GM23338 (cell line): ENCODE results near the gene PDGFC. TPM values are rescaled to one million over a fixed set of nuclear protein-coding genes. Genes with fewer than 3 reads are reported as not detected.

Experiments used
- ATAC-seq: fragments of 200-7000 bp; cut with Tn5 transposase; 3 replicates; pipeline ENCODE4 v1.9.1; 2020
- DNase-seq: peaks from one replicate; pipeline ENCODE4 v3.0.0-alpha.2; 2015; ENCODE audit warnings: low spot score
- H2AFZ ChIP-seq: fragments of 200-600 bp; sonication (generic); 2 replicates; pipeline ENCODE4 v1.8.0; 2016; ENCODE audit warnings: antibody characterized with exemption, mild to moderate bottlenecking, moderate library complexity
- H3F3A ChIP-seq: fragments of 200-600 bp; sonication (generic); replicated peaks from 2 replicates; pipeline ENCODE4 v1.8.0; 2017; ENCODE audit warnings: antibody characterized with exemption, mixed run types, low read depth
- H3K27ac ChIP-seq: fragments of 200-600 bp; sonication (generic); 2 replicates; pipeline ENCODE4 v1.6.1; 2016; ENCODE audit warnings: low read depth
- H3K27me3 ChIP-seq: fragments of 200-600 bp; sonication (generic); 2 replicates; pipeline ENCODE4 v1.8.0; 2016; ENCODE audit warnings: mild to moderate bottlenecking, mixed run types, moderate library complexity; ENCODE audit not compliant: insufficient read depth
- H3K36me3 ChIP-seq: fragments of 200-600 bp; sonication (generic); 2 replicates; pipeline ENCODE4 v1.8.0; 2016; ENCODE audit warnings: mild to moderate bottlenecking; ENCODE audit not compliant: insufficient read depth
- H3K4me1 ChIP-seq: fragments of 200-600 bp; sonication (generic); 2 replicates; pipeline ENCODE4 v1.8.0; 2016; ENCODE audit warnings: mild to moderate bottlenecking, moderate library complexity; ENCODE audit not compliant: insufficient read depth
- H3K4me2 ChIP-seq: fragments of 200-600 bp; sonication (generic); 2 replicates; pipeline ENCODE4 v1.7.1; 2017; ENCODE audit warnings: mixed run types
- H3K4me3 ChIP-seq: fragments of 200-600 bp; sonication (generic); 2 replicates; pipeline ENCODE4 v1.6.1; 2016; ENCODE audit warnings: mixed run types
- H3K79me2 ChIP-seq: fragments of 200-600 bp; sonication (generic); replicated peaks from 2 replicates; pipeline ENCODE4 v1.8.0; 2017; ENCODE audit warnings: mild to moderate bottlenecking; ENCODE audit not compliant: insufficient read depth
- H3K9me2 ChIP-seq: fragments of 200-600 bp; sonication (generic); 2 replicates; pipeline ENCODE4 v1.8.0; 2017; ENCODE audit not compliant: insufficient read depth
- H4K20me1 ChIP-seq: fragments of 200-600 bp; sonication (generic); replicated peaks from 2 replicates; pipeline ENCODE4 v1.8.0; 2017; ENCODE audit warnings: mild to moderate bottlenecking; ENCODE audit not compliant: insufficient read depth
- H3K27ac Mint-ChIP-seq: 2 replicates; pipeline ENCODE4 v1.8.0; 2020; ENCODE audit warnings: inconsistent platforms, mild to moderate bottlenecking, moderate library complexity, mixed read lengths
- H3K27me3 Mint-ChIP-seq: 3 replicates; pipeline ENCODE4 v1.8.0; 2022; ENCODE audit warnings: low read depth, mild to moderate bottlenecking, moderate library complexity, mixed read lengths, inconsistent platforms; ENCODE audit not compliant: insufficient read depth, poor library complexity
- H3K36me3 Mint-ChIP-seq: 3 replicates; pipeline ENCODE4 v1.8.0; 2021; ENCODE audit warnings: low read depth, mild to moderate bottlenecking, inconsistent platforms, moderate library complexity, mixed read lengths
- H3K4me1 Mint-ChIP-seq: 3 replicates; pipeline ENCODE4 v1.8.0; 2020; ENCODE audit warnings: mild to moderate bottlenecking, inconsistent platforms, mixed read lengths
- H3K4me3 Mint-ChIP-seq: 3 replicates; pipeline ENCODE4 v1.8.0; 2021; ENCODE audit warnings: moderate library complexity, mild to moderate bottlenecking, inconsistent platforms, mixed read lengths
- H3K9me3 Mint-ChIP-seq: 3 replicates; pipeline ENCODE4 v1.8.0; 2020; ENCODE audit warnings: moderate library complexity, mild to moderate bottlenecking, inconsistent platforms, mixed read lengths
- CREB1 ChIP-seq: fragments of 250-450 bp; sonication (Bioruptor Pico); IDR thresholded peaks from 2 replicates; pipeline ENCODE4 v1.5.0; 2020; ENCODE audit warnings: low read depth, mild to moderate bottlenecking, moderate library complexity
- EZH2phosphoT487 ChIP-seq: fragments of 200-600 bp; sonication (generic); IDR thresholded peaks from one replicate; pipeline ENCODE4 v1.8.1; 2018; ENCODE audit warnings: antibody characterized with exemption; ENCODE audit not compliant: unreplicated experiment
- JUNB ChIP-seq: IDR thresholded peaks from one replicate; pipeline ENCODE4 v1.6.1; 2016; ENCODE audit warnings: antibody characterized with exemption; ENCODE audit not compliant: unreplicated experiment
- NANOG ChIP-seq: IDR thresholded peaks from 2 replicates; pipeline ENCODE4 v1.6.1; 2016; ENCODE audit warnings: antibody characterized with exemption, borderline replicate concordance
- POLR2AphosphoS5 ChIP-seq: IDR thresholded peaks from 2 replicates; pipeline ENCODE4 v1.6.1; 2016; ENCODE audit warnings: antibody characterized with exemption, low read depth
- STAT1 ChIP-seq: IDR thresholded peaks from one replicate; pipeline ENCODE4 v1.6.1; 2016; ENCODE audit warnings: antibody characterized with exemption; ENCODE audit not compliant: unreplicated experiment
- ZNF114 ChIP-seq: fragments of 250-450 bp; sonication (Bioruptor Pico); IDR thresholded peaks from 2 replicates; pipeline ENCODE4 v1.5.0; 2020; ENCODE audit warnings: mild to moderate bottlenecking, moderate library complexity
- polyA plus RNA-seq: library from polyadenylated mRNA; unstranded; fragments of >200 nt; fragmentation: Nextera tagmentation; extraction: Ambion mirVana; gene quantifications from 2 replicates; pipeline ENCODE4 v1.2.1, GENCODE V29; 2016
- total RNA-seq: library from RNA; depleted of rRNA; stranded (reverse); fragments of >200 nt; shearing (Covaris generic); gene quantifications from 2 replicates; pipeline ENCODE4 v1.2.3, GENCODE V29; 2014
- TF ChIP-seq, protein P1 (sequence below), 2 experiments: fragments of 200-600 bp in 1 of 2; sonication (generic) in 1 of 2; conservative IDR thresholded peaks; 2 replicates each; pipeline versions ENCODE4 v1.5.1 to v1.6.1; 2016 to 2017; ENCODE audit warnings: antibody characterized with exemption in 2 of 2, low read depth in 2 of 2, mild to moderate bottlenecking in 2 of 2, moderate library complexity in 1 of 2
- TF ChIP-seq, protein P2 (sequence below): fragments of 250-450 bp; sonication (Bioruptor Pico); IDR thresholded peaks from 2 replicates; pipeline ENCODE4 v1.5.0; 2020; ENCODE audit warnings: mild to moderate bottlenecking, moderate library complexity

Gene PDGFC
- total and polyA plus RNA-seq, 2 experiments from 2014 or later, result 1.3 to 3.4 TPM

DNA sequence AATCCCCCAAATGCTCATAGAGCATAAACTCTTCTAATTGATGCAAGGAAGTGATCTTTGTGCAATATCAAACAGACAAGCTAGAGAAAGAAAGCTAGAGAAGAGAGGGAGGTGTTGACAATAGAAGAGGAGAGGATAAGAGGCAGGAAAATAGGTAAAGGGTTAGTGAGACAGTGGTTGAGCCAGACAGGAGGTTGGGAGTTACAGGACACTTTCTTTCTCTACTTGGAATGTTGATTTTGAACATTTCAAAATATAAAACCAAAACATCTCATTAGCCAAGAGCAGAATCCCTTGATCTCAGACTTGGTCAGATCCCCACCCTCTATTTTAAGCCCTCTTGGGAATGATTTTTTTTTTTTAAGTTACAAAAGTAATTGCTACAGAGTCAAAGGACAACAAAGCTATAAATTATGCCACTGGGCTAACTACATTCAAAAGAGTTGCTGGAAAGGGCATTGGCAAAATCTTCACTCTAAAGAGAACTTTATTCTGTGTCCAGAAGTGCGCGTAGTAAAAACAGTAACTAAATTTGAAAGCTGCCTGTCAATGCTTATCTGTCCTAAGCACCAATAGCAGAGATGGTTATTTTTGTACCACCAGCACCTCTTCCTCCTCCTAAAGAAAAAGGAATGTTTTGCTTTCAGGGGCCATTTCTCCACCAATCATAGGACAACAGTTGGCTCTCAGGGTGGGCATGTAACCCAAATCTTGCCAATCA is 133.8 kb downstream of the PDGFC start (continued):
- no peak for TF ChIP-seq STAT1

DNA sequence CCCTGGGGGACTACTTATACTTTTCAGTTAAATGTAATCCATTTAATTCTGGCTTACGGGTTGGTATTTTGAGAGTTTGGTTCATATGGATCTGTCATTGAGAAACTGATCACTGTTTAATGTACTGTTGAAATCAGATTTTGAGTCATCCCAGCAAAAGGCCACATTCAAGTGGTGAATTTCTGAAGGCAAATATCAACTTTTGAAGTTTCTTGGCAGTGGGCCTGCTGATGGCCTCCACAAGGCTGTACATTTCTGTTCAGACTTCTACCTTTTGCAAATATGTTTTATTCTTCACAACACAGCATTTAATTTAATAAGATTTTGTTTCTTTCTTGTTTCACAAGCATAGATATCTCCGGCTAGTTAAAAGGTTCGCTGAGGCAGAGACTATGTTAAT is 138.7 kb downstream of the PDGFC start:
- no peak overlapping the region for H3K4me3 Mint-ChIP-seq
- Histone ChIP-seq H3K36me3 (no peaks in the 10 kb centered on the region), H3F3A (no peaks in the 10 kb centered on the region), H4K20me1 (no peaks in the 10 kb centered on the region), H3K4me1 (no peaks in the 10 kb centered on the region), H3K79me2 (no peaks in the 10 kb centered on the region), H3K4me2 (no peak overlapping the region), H3K4me3 (no peak overlapping the region), H3K27me3 (no peaks in the 10 kb centered on the region), H3K27ac (no peak overlapping the region), H2AFZ (no peak overlapping the region), H3K9me2 (no peaks in the 10 kb centered on the region)
- DNase-seq (no peak), ATAC-seq (no peak)
- no peak overlapping the region for H3K27ac Mint-ChIP-seq
- TF ChIP-seq, protein P1, sequence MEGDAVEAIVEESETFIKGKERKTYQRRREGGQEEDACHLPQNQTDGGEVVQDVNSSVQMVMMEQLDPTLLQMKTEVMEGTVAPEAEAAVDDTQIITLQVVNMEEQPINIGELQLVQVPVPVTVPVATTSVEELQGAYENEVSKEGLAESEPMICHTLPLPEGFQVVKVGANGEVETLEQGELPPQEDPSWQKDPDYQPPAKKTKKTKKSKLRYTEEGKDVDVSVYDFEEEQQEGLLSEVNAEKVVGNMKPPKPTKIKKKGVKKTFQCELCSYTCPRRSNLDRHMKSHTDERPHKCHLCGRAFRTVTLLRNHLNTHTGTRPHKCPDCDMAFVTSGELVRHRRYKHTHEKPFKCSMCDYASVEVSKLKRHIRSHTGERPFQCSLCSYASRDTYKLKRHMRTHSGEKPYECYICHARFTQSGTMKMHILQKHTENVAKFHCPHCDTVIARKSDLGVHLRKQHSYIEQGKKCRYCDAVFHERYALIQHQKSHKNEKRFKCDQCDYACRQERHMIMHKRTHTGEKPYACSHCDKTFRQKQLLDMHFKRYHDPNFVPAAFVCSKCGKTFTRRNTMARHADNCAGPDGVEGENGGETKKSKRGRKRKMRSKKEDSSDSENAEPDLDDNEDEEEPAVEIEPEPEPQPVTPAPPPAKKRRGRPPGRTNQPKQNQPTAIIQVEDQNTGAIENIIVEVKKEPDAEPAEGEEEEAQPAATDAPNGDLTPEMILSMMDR (conservative IDR thresholded peaks at IDR 0.05; ENCODE audit: low read depth in 2 of 2), result no peak
- TF ChIP-seq CREB1, result no peak
- TF ChIP-seq EZH2phosphoT487, result no peak
- H3K4me1 Mint-ChIP-seq, result no peaks in the 10 kb centered on the region
- no peaks in the 10 kb centered on the region for H3K27me3 Mint-ChIP-seq
- peaks cover 6% of the 10 kb centered on the region; the same call in 2 of the 3 replicates for H3K36me3 Mint-ChIP-seq
- peaks cover 6% of the 10 kb centered on the region; the same call in 2 of the 3 replicates for H3K9me3 Mint-ChIP-seq

DNA sequence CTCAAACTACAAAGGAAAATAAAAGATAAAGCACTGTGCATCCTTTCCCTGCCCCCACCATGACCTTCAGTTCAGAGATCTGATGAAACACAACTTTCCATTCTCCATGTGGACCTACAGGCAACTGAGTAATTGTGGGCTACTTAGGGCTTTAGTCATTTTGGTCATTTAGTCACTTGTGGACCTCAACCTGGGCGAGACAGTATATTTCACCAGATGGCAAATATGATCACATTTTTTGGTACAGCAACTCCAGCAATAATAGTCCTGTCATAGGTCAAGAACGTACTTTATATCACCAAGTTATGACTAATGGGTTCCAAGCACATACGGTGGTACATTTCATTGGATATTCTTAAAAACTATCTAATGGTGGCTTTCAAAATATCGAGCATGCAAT is 141.2 kb downstream of the PDGFC start:
- Histone ChIP-seq H3K27ac (no peak overlapping the region), H3K36me3 (no peaks in the 10 kb centered on the region), H3K4me2 (no peak overlapping the region), H3K79me2 (no peaks in the 10 kb centered on the region), H3K9me2 (no peaks in the 10 kb centered on the region), H3K4me1 (no peaks in the 10 kb centered on the region), H4K20me1 (no peaks in the 10 kb centered on the region), H3K4me3 (no peak overlapping the region), H3F3A (no peaks in the 10 kb centered on the region), H3K27me3 (no peaks in the 10 kb centered on the region), H2AFZ (no peak overlapping the region)
- Mint-ChIP-seq H3K4me3 (no peak overlapping the region), H3K4me1 (no peaks in the 10 kb centered on the region), H3K36me3 (no peaks in the 10 kb centered on the region), H3K27me3 (no peaks in the 10 kb centered on the region), H3K27ac (no peak overlapping the region), H3K9me3 (no peaks in the 10 kb centered on the region)
- DNase-seq (no peak), ATAC-seq (no peak)
- TF ChIP-seq NANOG (no peak), CREB1 (no peak), EZH2phosphoT487 (no peak), JUNB (no peak), ZNF114 (CRISPR knock-in tag) (no peak), POLR2AphosphoS5 (no peak), STAT1 (no peak)
- TF ChIP-seq, protein P2, sequence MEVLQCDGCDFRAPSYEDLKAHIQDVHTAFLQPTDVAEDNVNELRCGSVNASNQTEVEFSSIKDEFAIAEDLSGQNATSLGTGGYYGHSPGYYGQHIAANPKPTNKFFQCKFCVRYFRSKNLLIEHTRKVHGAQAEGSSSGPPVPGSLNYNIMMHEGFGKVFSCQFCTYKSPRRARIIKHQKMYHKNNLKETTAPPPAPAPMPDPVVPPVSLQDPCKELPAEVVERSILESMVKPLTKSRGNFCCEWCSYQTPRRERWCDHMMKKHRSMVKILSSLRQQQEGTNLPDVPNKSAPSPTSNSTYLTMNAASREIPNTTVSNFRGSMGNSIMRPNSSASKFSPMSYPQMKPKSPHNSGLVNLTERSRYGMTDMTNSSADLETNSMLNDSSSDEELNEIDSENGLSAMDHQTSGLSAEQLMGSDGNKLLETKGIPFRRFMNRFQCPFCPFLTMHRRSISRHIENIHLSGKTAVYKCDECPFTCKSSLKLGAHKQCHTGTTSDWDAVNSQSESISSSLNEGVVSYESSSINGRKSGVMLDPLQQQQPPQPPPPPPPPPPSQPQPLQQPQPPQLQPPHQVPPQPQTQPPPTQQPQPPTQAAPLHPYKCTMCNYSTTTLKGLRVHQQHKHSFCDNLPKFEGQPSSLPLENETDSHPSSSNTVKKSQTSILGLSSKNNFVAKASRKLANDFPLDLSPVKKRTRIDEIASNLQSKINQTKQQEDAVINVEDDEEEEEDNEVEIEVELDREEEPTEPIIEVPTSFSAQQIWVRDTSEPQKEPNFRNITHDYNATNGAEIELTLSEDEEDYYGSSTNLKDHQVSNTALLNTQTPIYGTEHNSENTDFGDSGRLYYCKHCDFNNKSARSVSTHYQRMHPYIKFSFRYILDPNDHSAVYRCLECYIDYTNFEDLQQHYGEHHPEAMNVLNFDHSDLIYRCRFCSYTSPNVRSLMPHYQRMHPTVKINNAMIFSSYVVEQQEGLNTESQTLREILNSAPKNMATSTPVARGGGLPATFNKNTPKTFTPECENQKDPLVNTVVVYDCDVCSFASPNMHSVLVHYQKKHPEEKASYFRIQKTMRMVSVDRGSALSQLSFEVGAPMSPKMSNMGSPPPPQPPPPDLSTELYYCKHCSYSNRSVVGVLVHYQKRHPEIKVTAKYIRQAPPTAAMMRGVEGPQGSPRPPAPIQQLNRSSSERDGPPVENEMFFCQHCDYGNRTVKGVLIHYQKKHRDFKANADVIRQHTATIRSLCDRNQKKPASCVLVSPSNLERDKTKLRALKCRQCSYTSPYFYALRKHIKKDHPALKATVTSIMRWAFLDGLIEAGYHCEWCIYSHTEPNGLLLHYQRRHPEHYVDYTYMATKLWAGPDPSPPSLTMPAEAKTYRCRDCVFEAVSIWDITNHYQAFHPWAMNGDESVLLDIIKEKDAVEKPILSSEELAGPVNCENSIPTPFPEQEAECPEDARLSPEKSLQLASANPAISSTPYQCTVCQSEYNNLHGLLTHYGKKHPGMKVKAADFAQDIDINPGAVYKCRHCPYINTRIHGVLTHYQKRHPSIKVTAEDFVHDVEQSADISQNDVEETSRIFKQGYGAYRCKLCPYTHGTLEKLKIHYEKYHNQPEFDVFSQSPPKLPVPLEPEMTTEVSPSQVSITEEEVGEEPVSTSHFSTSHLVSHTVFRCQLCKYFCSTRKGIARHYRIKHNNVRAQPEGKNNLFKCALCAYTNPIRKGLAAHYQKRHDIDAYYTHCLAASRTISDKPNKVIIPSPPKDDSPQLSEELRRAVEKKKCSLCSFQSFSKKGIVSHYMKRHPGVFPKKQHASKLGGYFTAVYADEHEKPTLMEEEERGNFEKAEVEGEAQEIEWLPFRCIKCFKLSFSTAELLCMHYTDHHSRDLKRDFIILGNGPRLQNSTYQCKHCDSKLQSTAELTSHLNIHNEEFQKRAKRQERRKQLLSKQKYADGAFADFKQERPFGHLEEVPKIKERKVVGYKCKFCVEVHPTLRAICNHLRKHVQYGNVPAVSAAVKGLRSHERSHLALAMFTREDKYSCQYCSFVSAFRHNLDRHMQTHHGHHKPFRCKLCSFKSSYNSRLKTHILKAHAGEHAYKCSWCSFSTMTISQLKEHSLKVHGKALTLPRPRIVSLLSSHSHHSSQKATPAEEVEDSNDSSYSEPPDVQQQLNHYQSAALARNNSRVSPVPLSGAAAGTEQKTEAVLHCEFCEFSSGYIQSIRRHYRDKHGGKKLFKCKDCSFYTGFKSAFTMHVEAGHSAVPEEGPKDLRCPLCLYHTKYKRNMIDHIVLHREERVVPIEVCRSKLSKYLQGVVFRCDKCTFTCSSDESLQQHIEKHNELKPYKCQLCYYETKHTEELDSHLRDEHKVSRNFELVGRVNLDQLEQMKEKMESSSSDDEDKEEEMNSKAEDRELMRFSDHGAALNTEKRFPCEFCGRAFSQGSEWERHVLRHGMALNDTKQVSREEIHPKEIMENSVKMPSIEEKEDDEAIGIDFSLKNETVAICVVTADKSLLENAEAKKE (CRISPR knock-in tag), result no peak
- TF ChIP-seq, protein P1 (conservative IDR thresholded peaks at IDR 0.05; ENCODE audit: low read depth in 2 of 2), result no peak
